Fibroblast of lung (primary cell): Measurements from ENCODE around the gene PKNOX2. TPM values are rescaled to one million over a fixed set of nuclear protein-coding genes. Genes with fewer than 3 reads are reported as not detected.

Experiments used
- DNase-seq, 2 donors: peaks; one replicate each; pipeline versions ENCODE4 v3.0.0 to v3.0.0-alpha.2; 2010; ENCODE audit warnings: low read depth in 2 of 2
- H2AFZ ChIP-seq: 2 replicates; pipeline ENCODE4 v1.5.1; 2012; ENCODE audit warnings: low read length, control low read depth, inconsistent platforms
- H3K27ac ChIP-seq: 2 replicates; pipeline ENCODE4 v1.5.1; 2011; ENCODE audit warnings: low read length, control low read depth; ENCODE audit not compliant: insufficient read depth
- H3K27me3 ChIP-seq: 2 replicates; pipeline ENCODE4 v1.5.1; 2011; ENCODE audit warnings: mild to moderate bottlenecking, low read length; ENCODE audit not compliant: control insufficient read depth, insufficient read depth
- H3K36me3 ChIP-seq: 2 replicates; pipeline ENCODE4 v1.5.1; 2011; ENCODE audit warnings: low read length; ENCODE audit not compliant: control insufficient read depth, insufficient read depth
- H3K4me1 ChIP-seq: 2 replicates; pipeline ENCODE4 v1.5.1; 2011; ENCODE audit warnings: low read length; ENCODE audit not compliant: control insufficient read depth, insufficient read depth; ENCODE audit errors: extremely low read depth
- H3K4me2 ChIP-seq: 2 replicates; pipeline ENCODE4 v1.5.1; 2011; ENCODE audit warnings: low read length, control low read depth; ENCODE audit not compliant: insufficient read depth; ENCODE audit errors: extremely low read depth
- H3K4me3 ChIP-seq, 4 experiments: fragments of 200-600 bp in 1 of 4; sonication (generic) in 1 of 4; replicated peaks in 1 of 4; 2 replicates each; pipeline ENCODE4 v1.5.1; 2011 to 2016; ENCODE audit warnings: low read length in 4 of 4, low read depth in 3 of 4, mild to moderate bottlenecking in 3 of 4, control low read depth in 2 of 4, inconsistent platforms in 1 of 4, mixed read lengths in 1 of 4; ENCODE audit not compliant: insufficient read depth in 1 of 4; ENCODE audit errors: control extremely low read depth in 1 of 4
- H3K79me2 ChIP-seq: 2 replicates; pipeline ENCODE4 v1.5.1; 2012; ENCODE audit warnings: mild to moderate bottlenecking, low read length, inconsistent platforms; ENCODE audit not compliant: control insufficient read depth, insufficient read depth
- H3K9ac ChIP-seq: 2 replicates; pipeline ENCODE4 v1.5.1; 2011; ENCODE audit warnings: mild to moderate bottlenecking, low read length, control low read depth; ENCODE audit not compliant: insufficient read depth
- H3K9me3 ChIP-seq: 2 replicates; pipeline ENCODE4 v1.5.1; 2012; ENCODE audit warnings: low read depth, low read length; ENCODE audit not compliant: control insufficient read depth, insufficient read depth
- H4K20me1 ChIP-seq: 2 replicates; pipeline ENCODE4 v1.5.1; 2011; ENCODE audit warnings: low read length; ENCODE audit not compliant: control insufficient read depth, insufficient read depth; ENCODE audit errors: extremely low read depth
- CTCF ChIP-seq, 2 donors: IDR thresholded peaks in 1 of 2; conservative IDR thresholded peaks in 1 of 2; 1 replicate in 1 of 2; 2 replicates in 1 of 2; pipeline ENCODE4 v1.5.1; 2011 to 2012; ENCODE audit warnings: low read length in 2 of 2, control low read depth in 1 of 2, inconsistent platforms in 1 of 2, low read depth in 1 of 2, mild to moderate bottlenecking in 1 of 2
- EZH2 ChIP-seq: IDR thresholded peaks from 2 replicates; pipeline ENCODE4 v1.5.1; 2012; ENCODE audit warnings: low read length, control low read depth, mild to moderate bottlenecking; ENCODE audit errors: missing control alignments
- polyA plus RNA-seq, 2 donors: library from polyadenylated mRNA; depleted of rRNA in 1 of 2; stranded (reverse) in 1 of 2; unstranded in 1 of 2; fragments of >200 nt; gene quantifications; 2 replicates each; pipeline ENCODE4 v1.2.1, GENCODE V29; 2011 to 2012; ENCODE audit warnings: missing spikeins in 1 of 2
- total RNA-seq: library from RNA; depleted of rRNA; stranded (reverse); fragments of >200 nt; gene quantifications from 2 replicates; pipeline ENCODE4 v1.2.1, GENCODE V29; 2014

PKNOX2 gene
- total and polyA plus RNA-seq, 2 donors (not counting 1 experiment from before 2014, with no cell fraction given), result 0.33 to 2.2 TPM

- H3K4me3 ChIP-seq, result no peak overlapping the region
- H3K36me3 ChIP-seq, result no peaks in the 10 kb centered on the region
- no peak overlapping the region for H2AFZ ChIP-seq
- H3K9ac ChIP-seq, result no peak overlapping the region
- H3K27ac ChIP-seq, result no peak overlapping the region
- H3K9me3 ChIP-seq, result no peaks in the 10 kb centered on the region
- no peaks in the 10 kb centered on the region for H4K20me1 ChIP-seq
- H3K4me2 ChIP-seq, result no peak overlapping the region
- TF ChIP-seq EZH2 (no peak), CTCF (conservative IDR thresholded peaks at IDR 0.05 in 1 of 2, IDR thresholded peaks at IDR 0.05 in 1 of 2; ENCODE audit: low read depth in 1 of 2, low read length in 2 of 2) (no peak)
- no peak for DNase-seq
- no peaks in the 10 kb centered on the region for H3K27me3 ChIP-seq
- H3K79me2 ChIP-seq, result no peaks in the 10 kb centered on the region
- peaks cover 5% of the 10 kb centered on the region for H3K4me1 ChIP-seq
Observed at GRCh38 chr11:125179895-125180294, 15.3 kb downstream of the PKNOX2 start.

GRCh38 chr11:125180413-125181305 lies 16.1 kb downstream of the PKNOX2 start:
- H3K27me3 ChIP-seq, result no peaks in the 10 kb centered on the region
- no peak overlapping the region for H3K9ac ChIP-seq
- H3K4me1 ChIP-seq, result peaks cover 5% of the 10 kb centered on the region
- no peaks in the 10 kb centered on the region for H3K9me3 ChIP-seq
- no peaks in the 10 kb centered on the region for H4K20me1 ChIP-seq
- no peak overlapping the region for H2AFZ ChIP-seq
- no peak for TF ChIP-seq EZH2
- no peak for TF ChIP-seq CTCF (conservative IDR thresholded peaks at IDR 0.05 in 1 of 2, IDR thresholded peaks at IDR 0.05 in 1 of 2; ENCODE audit: low read depth in 1 of 2, low read length in 2 of 2)
- no peaks in the 10 kb centered on the region for H3K36me3 ChIP-seq
- H3K4me3 ChIP-seq, result no peak overlapping the region
- H3K4me2 ChIP-seq, result no peak overlapping the region
- no peaks in the 10 kb centered on the region for H3K79me2 ChIP-seq
- DNase-seq, result peak; percentile 65 to 81
- H3K27ac ChIP-seq, result no peak overlapping the region

GRCh38 chr11:125182573-125182972 lies 18.0 kb downstream of the PKNOX2 start:
- no peaks in the 10 kb centered on the region for H4K20me1 ChIP-seq
- H3K27ac ChIP-seq, result no peak overlapping the region
- peaks cover 5% of the 10 kb centered on the region for H3K4me1 ChIP-seq
- H3K9me3 ChIP-seq, result no peaks in the 10 kb centered on the region
- H2AFZ ChIP-seq, result no peak overlapping the region
- H3K4me3 ChIP-seq, result no peak overlapping the region
- H3K27me3 ChIP-seq, result peaks cover under 1% of the 10 kb centered on the region
- H3K79me2 ChIP-seq, result no peaks in the 10 kb centered on the region
- no peak for TF ChIP-seq CTCF (conservative IDR thresholded peaks at IDR 0.05 in 1 of 2, IDR thresholded peaks at IDR 0.05 in 1 of 2; ENCODE audit: low read depth in 1 of 2, low read length in 2 of 2)
- TF ChIP-seq EZH2, result no peak
- H3K4me2 ChIP-seq, result no peak overlapping the region
- no peaks in the 10 kb centered on the region for H3K36me3 ChIP-seq
- H3K9ac ChIP-seq, result no peak overlapping the region
- no peak for DNase-seq
